H1 (cell line): Measurements from ENCODE around the gene IDI2. TPM values are rescaled to one million over a fixed set of nuclear protein-coding genes. Genes with fewer than 3 reads are reported as not detected.

ENCODE experiments used
- CTCF ChIA-PET: fragments of 300-600 bp; sonication (Branson Sonifier 250); formaldehyde crosslinking; loops from one replicate; lab custom pipeline; 2021; ENCODE audit not compliant: partially characterized antibody; lab: Charles Lee
- POLR2A ChIA-PET: fragments of 300-600 bp; sonication (Branson Sonifier 250); formaldehyde crosslinking; loops from one replicate; lab custom pipeline; 2021; ENCODE audit warnings: inconsistent platforms; ENCODE audit not compliant: partially characterized antibody; lab: Charles Lee
- DNase-seq, 2 experiments: peaks; one replicate each; pipeline versions ENCODE4 v3.0.0 to v3.0.0-alpha.2; 2010 to 2022; ENCODE audit warnings: low spot score in 2 of 2, low read depth in 1 of 2, mixed read lengths in 1 of 2
- FAIRE-seq: peaks from 2 replicates; lab custom pipeline; 2011; peaks lifted over from hg19 to GRCh38; lab: Jason Lieb, UNC
- H2AFZ ChIP-seq: 2 replicates; pipeline ENCODE4 v1.8.1; 2012; ENCODE audit warnings: low read length, inconsistent platforms
- H2AK5ac ChIP-seq: 2 replicates; pipeline ENCODE4 v1.6.1; 2013; ENCODE audit warnings: low read depth, low read length
- H2BK120ac ChIP-seq: replicated peaks from 2 replicates; pipeline ENCODE3; 2013; ENCODE audit warnings: low read depth, low read length, inconsistent platforms
- H2BK12ac ChIP-seq: 2 replicates; pipeline ENCODE4 v1.6.1; 2013; ENCODE audit warnings: low read depth, low read length
- H2BK15ac ChIP-seq: 2 replicates; pipeline ENCODE4 v1.6.1; 2013; ENCODE audit warnings: low read length
- H2BK20ac ChIP-seq: 2 replicates; pipeline ENCODE4 v1.6.1; 2013; ENCODE audit warnings: low read length
- H2BK5ac ChIP-seq: 2 replicates; pipeline ENCODE4 v1.6.1; 2013; ENCODE audit warnings: low read depth, low read length
- H3K14ac ChIP-seq: 2 replicates; pipeline ENCODE4 v1.6.1; 2013; ENCODE audit warnings: inconsistent platforms; ENCODE audit not compliant: insufficient read length
- H3K18ac ChIP-seq: 2 replicates; pipeline ENCODE4 v1.6.1; 2013; ENCODE audit warnings: low read length; ENCODE audit errors: extremely low read depth
- H3K23ac ChIP-seq: 2 replicates; pipeline ENCODE4 v1.6.1; 2013; ENCODE audit warnings: inconsistent platforms; ENCODE audit not compliant: insufficient read length
- H3K23me2 ChIP-seq: 2 replicates; pipeline ENCODE4 v1.6.1; 2013; ENCODE audit warnings: low read depth, low read length
- H3K27ac ChIP-seq: 2 replicates; pipeline ENCODE4 v1.6.1; 2011; ENCODE audit warnings: low read depth, low read length, inconsistent platforms
- H3K27me3 ChIP-seq, 4 experiments: replicated peaks in 1 of 4; 1 replicate in 1 of 4; 2 replicates in 3 of 4; pipeline versions ENCODE4 v1.6.1 to v1.8.1; 2011 to 2013; ENCODE audit warnings: low read length in 3 of 4, mild to moderate bottlenecking in 3 of 4, inconsistent platforms in 2 of 4, mixed read lengths in 2 of 4, moderate library complexity in 1 of 4; ENCODE audit not compliant: control insufficient read depth in 3 of 4, insufficient read depth in 3 of 4; ENCODE audit errors: extremely low read depth in 1 of 4
- H3K36me3 ChIP-seq, 4 experiments: 2 replicates each; pipeline versions ENCODE4 v1.6.1 to v1.8.1; 2011 to 2013; ENCODE audit warnings: mild to moderate bottlenecking in 4 of 4, low read length in 3 of 4, moderate library complexity in 2 of 4, control low read depth in 1 of 4, inconsistent platforms in 1 of 4; ENCODE audit not compliant: insufficient read depth in 4 of 4, control insufficient read depth in 2 of 4
- H3K4ac ChIP-seq: replicated peaks from 2 replicates; pipeline ENCODE3; 2013; ENCODE audit warnings: low read length, low read depth, mixed read lengths, inconsistent platforms; ENCODE audit not compliant: insufficient read length
- H3K4me1 ChIP-seq, 4 experiments: replicated peaks in 1 of 4; 1 replicate in 1 of 4; 2 replicates in 3 of 4; pipeline versions ENCODE4 v1.6.1 to v1.8.1; 2011 to 2013; ENCODE audit warnings: low read length in 3 of 4, inconsistent platforms in 2 of 4, mixed read lengths in 1 of 4; ENCODE audit not compliant: insufficient read depth in 4 of 4, control insufficient read depth in 3 of 4
- H3K4me2 ChIP-seq, 2 experiments: 2 replicates each; pipeline versions ENCODE4 v1.6.1 to v1.8.1; 2011 to 2013; ENCODE audit warnings: low read depth in 2 of 2, low read length in 2 of 2, control low read depth in 1 of 2, inconsistent platforms in 1 of 2, mild to moderate bottlenecking in 1 of 2; ENCODE audit not compliant: insufficient read depth in 1 of 2
- H3K4me3 ChIP-seq, 4 experiments: fragments of 200-600, 300-600 bp in 1 of 4; sonication (generic), shearing (Covaris generic), sonication (Bioruptor Twin) in 1 of 4; 2 replicates each; pipeline versions ENCODE4 v1.5.1 to v1.8.1; 2011 to 2016; ENCODE audit warnings: low read length in 4 of 4, low read depth in 3 of 4, control low read depth in 2 of 4, inconsistent platforms in 2 of 4, mild to moderate bottlenecking in 2 of 4, mixed read lengths in 1 of 4, moderate library complexity in 1 of 4; ENCODE audit not compliant: insufficient read depth in 2 of 4; ENCODE audit errors: extremely low read depth in 1 of 4
- H3K56ac ChIP-seq: replicated peaks from 2 replicates; pipeline ENCODE3; 2013; ENCODE audit warnings: low read depth, mild to moderate bottlenecking, mixed read lengths, low read length, inconsistent platforms; ENCODE audit not compliant: insufficient read length
- H3K79me1 ChIP-seq: 2 replicates; pipeline ENCODE4 v1.6.1; 2013; ENCODE audit warnings: low read depth, low read length, control low read depth
- H3K79me2 ChIP-seq, 2 experiments: 2 replicates each; pipeline versions ENCODE4 v1.6.1 to v1.8.1; 2012 to 2013; ENCODE audit warnings: low read length in 2 of 2, mild to moderate bottlenecking in 2 of 2, inconsistent platforms in 1 of 2; ENCODE audit not compliant: insufficient read depth in 2 of 2, control insufficient read depth in 1 of 2
- H3K9ac ChIP-seq, 4 experiments: replicated peaks in 1 of 4; 1 replicate in 1 of 4; 2 replicates in 3 of 4; pipeline versions ENCODE4 v1.6.1 to v1.8.1; 2011 to 2013; ENCODE audit warnings: low read depth in 3 of 4, low read length in 3 of 4, control low read depth in 2 of 4, mild to moderate bottlenecking in 2 of 4, moderate library complexity in 2 of 4, inconsistent platforms in 1 of 4; ENCODE audit errors: extremely low read depth in 1 of 4
- H3K9me3 ChIP-seq, 2 experiments: 2 replicates each; pipeline versions ENCODE4 v1.6.1 to v1.8.1; 2012 to 2013; ENCODE audit warnings: mild to moderate bottlenecking in 2 of 2, moderate library complexity in 2 of 2, control low read depth in 1 of 2, inconsistent platforms in 1 of 2, low read depth in 1 of 2, low read length in 1 of 2, mixed read lengths in 1 of 2; ENCODE audit not compliant: insufficient read depth in 2 of 2
- H4K20me1 ChIP-seq, 2 experiments: replicated peaks in 1 of 2; 2 replicates each; pipeline versions ENCODE3 to v1.8.1; 2011 to 2013; ENCODE audit warnings: inconsistent platforms in 2 of 2, low read length in 2 of 2, mild to moderate bottlenecking in 1 of 2; ENCODE audit not compliant: insufficient read depth in 2 of 2, control insufficient read depth in 1 of 2
- H4K5ac ChIP-seq: 2 replicates; pipeline ENCODE4 v1.6.1; 2013; ENCODE audit warnings: low read length, low read depth, mixed read lengths, inconsistent platforms; ENCODE audit not compliant: insufficient read length
- H4K8ac ChIP-seq: 2 replicates; pipeline ENCODE4 v1.8.0; 2013; ENCODE audit warnings: mild to moderate bottlenecking, moderate library complexity, low read length, inconsistent platforms; ENCODE audit not compliant: insufficient read depth; ENCODE audit errors: extremely low read depth
- H4K91ac ChIP-seq: replicated peaks from 2 replicates; pipeline ENCODE3; 2013; ENCODE audit warnings: low read length, mixed read lengths, inconsistent platforms; ENCODE audit not compliant: insufficient read length
- WGBS, 2 experiments: shearing (Covaris generic) in 1 of 2; methylation state at CpG; one replicate each; pipeline versions ENCODE4 v1.1.6 to v1.1.7; 2013 to 2015; ENCODE audit warnings: low lambda C conversion rate in 2 of 2, mixed read lengths in 2 of 2, inconsistent platforms in 1 of 2, low coverage in 1 of 2, missing lambda C conversion rate in 1 of 2; ENCODE audit not compliant: insufficient replicate concordance in 2 of 2, insufficient coverage in 1 of 2, insufficient read length in 1 of 2; ENCODE audit errors: extremely low coverage in 1 of 2, missing lambda C conversion rate in 1 of 2; 5-methylcytosine and 5-hydroxymethylcytosine counted together
- polyA plus RNA-seq, 7 experiments: library from polyadenylated mRNA; depleted of rRNA in 3 of 7; stranded (reverse) in 5 of 7; unstranded in 2 of 7; fragments of >200 nt in 5 of 7; fragments of 200-250 nt in 2 of 7; gene quantifications; 1 replicate in 5 of 7; 2 replicates in 1 of 7; 4 replicates in 1 of 7; pipeline versions ENCODE4 v1.2.1 to v1.2.3, GENCODE V29; 2011 to 2013; ENCODE audit warnings: missing spikeins in 2 of 7, mixed read lengths in 2 of 7
- total RNA-seq: library from RNA; stranded (reverse); fragmentation: NEBNext Ultra II Directional; extraction: Animal tissue kit (Norgen Biotek cat#: 25700); gene quantifications from 2 replicates; pipeline ENCODE4 v1.2.1, GENCODE V29; 2021

IDI2 gene
- total and polyA plus RNA-seq, 2 of the 8 experiments (the other 6 are each of a cell fraction or from before 2014, with no cell fraction given): not detected

GRCh38 chr10:1029838-1030237 lies 4.2 kb upstream of the IDI2 start:
- no peaks in the 10 kb centered on the region; a peak in 1 of 7 replicates for H3K4me1 ChIP-seq
- H2BK20ac ChIP-seq: no peak overlapping the region
- FAIRE-seq: no peak
- H3K79me1 ChIP-seq: no peaks in the 10 kb centered on the region; the same call in 1 of the 2 replicates
- no peak overlapping the region for H3K9ac ChIP-seq
- WGBS, 2 experiments: 90% methylated on average over 7 of the region's 7 CpGs; no CpG with 5 or more reads in 1 of the 2 experiments
- DNase-seq: no peak
- H2BK120ac ChIP-seq: no peak overlapping the region
- ChIA-PET CTCF (interaction anchor here (1.1 kb wide), 1 partner anchor 11 kb away, joined by 3 read pairs; no protein-coding TSS in a partner anchor), POLR2A (interaction anchor here (0.8 to 3.8 kb wide), 3 partner anchors 9 to 37 kb away, joined by 3 to 14 read pairs (median 3); partner anchors contain the start of gene IDI1)
- H2BK5ac ChIP-seq: no peak overlapping the region
- no peak overlapping the region for H2BK12ac ChIP-seq
- H3K23me2 ChIP-seq: no peaks in the 10 kb centered on the region
- H4K5ac ChIP-seq: no peak overlapping the region
- H2BK15ac ChIP-seq: no peak overlapping the region
- no peak overlapping the region for H3K14ac ChIP-seq
- no peaks in the 10 kb centered on the region for H3K79me2 ChIP-seq
- H2AK5ac ChIP-seq: no peak overlapping the region
- H3K23ac ChIP-seq: no peak overlapping the region
- H3K4me2 ChIP-seq: no peak overlapping the region
- H4K20me1 ChIP-seq: no peaks in the 10 kb centered on the region
- peak overlapping the region; percentile 51; the same call in 1 of the 2 replicates for H4K8ac ChIP-seq
- no peaks in the 10 kb centered on the region for H3K9me3 ChIP-seq
- no peak overlapping the region for H4K91ac ChIP-seq
- H3K27ac ChIP-seq: no peak overlapping the region
- no peaks in the 10 kb centered on the region for H3K36me3 ChIP-seq
- H3K4me3 ChIP-seq: no peak overlapping the region
- no peak overlapping the region for H3K4ac ChIP-seq
- H2AFZ ChIP-seq: no peak overlapping the region
- no peak overlapping the region for H3K18ac ChIP-seq
- H3K27me3 ChIP-seq: no peaks in the 10 kb centered on the region
- H3K56ac ChIP-seq: no peak overlapping the region
